Colon (tissue), 2 donors: ENCODE measurements around the gene MAMSTR.
"Not testable (repeated sequence)": the region's sequence is repeated elsewhere in the genome, so short reads cannot be mapped to it uniquely, and the experiment has no call there.

Source experiments
- FAIRE-seq: peaks from 2 replicates; lab custom pipeline; 2012; peaks lifted over from hg19 to GRCh38; lab: Jason Lieb, UNC
- donor health status: control.
- donor health status: control.

MAMSTR gene

GRCh38 chr19:48718711-48719231, 754 bp downstream of the MAMSTR start:
- no peak for FAIRE-seq

- FAIRE-seq: not testable (repeated sequence)
Measured at GRCh38 chr19:48718106-48718505, 1.4 kb downstream of the MAMSTR start.

GRCh38 chr19:48716562-48717291, 2.8 kb downstream of the MAMSTR start:
- FAIRE-seq: no peak

- no peak for FAIRE-seq
Measured at GRCh38 chr19:48715681-48716171, 3.8 kb downstream of the MAMSTR start.

GRCh38 chr19:48714759-48715675, 4.5 kb downstream of the MAMSTR start:
- no peak for FAIRE-seq

GRCh38 chr19:48713864-48714755, 5.4 kb downstream of the MAMSTR start:
- FAIRE-seq: no peak

GRCh38 chr19:48713041-48713863, 6.3 kb downstream of the MAMSTR start:
- no peak for FAIRE-seq

GRCh38 chr19:48711106-48711662, 8.3 kb downstream of the MAMSTR start:
- no peak for FAIRE-seq

GRCh38 chr19:48708471-48708870, 11.1 kb downstream of the MAMSTR start:
- FAIRE-seq: no peak

- FAIRE-seq: no peak
Measured at GRCh38 chr19:48705431-48705830, 14.1 kb downstream of the MAMSTR start.

GRCh38 chr19:48703316-48703715, 16.2 kb downstream of the MAMSTR start:
- no peak for FAIRE-seq

GRCh38 chr19:48702701-48703100, 16.8 kb downstream of the MAMSTR start:
- no peak for FAIRE-seq

GRCh38 chr19:48698046-48698445, 21.5 kb downstream of the MAMSTR start:
- no peak for FAIRE-seq

GRCh38 chr19:48696353-48697010, 23.0 kb downstream of the MAMSTR start:
- FAIRE-seq: no peak

GRCh38 chr19:48695743-48696352, 23.7 kb downstream of the MAMSTR start, which contains the start of gene FUT2:
Gene FUT2, plus strand, starts transcription at chr19:48695971. Its CDS starts 6,986 bp downstream, at chr19:48702957.
- FAIRE-seq: no peak

- FAIRE-seq: not testable (repeated sequence)
Measured at GRCh38 chr19:48693629-48694028, 25.9 kb downstream of the MAMSTR start.

GRCh38 chr19:48689449-48689848, 30.1 kb downstream of the MAMSTR start:
- no peak for FAIRE-seq

- FAIRE-seq: no peak
Measured at GRCh38 chr19:48687776-48688175, 31.7 kb downstream of the MAMSTR start.

GRCh38 chr19:48686637-48687036, 32.9 kb downstream of the MAMSTR start:
- FAIRE-seq: not testable (repeated sequence)
